ENCODE data around the gene CCT7. TPM values are rescaled to one million over a fixed set of nuclear protein-coding genes. Genes with fewer than 3 reads are reported as not detected.

Gene CCT7
- total and polyA plus RNA-seq, 5 experiments from 2014 or later = 206 to 306 (median 294) TPM

GRCh38 chr2:73212098-73212447 lies 22.0 kb upstream of the CCT7 start:
- POLR2A ChIA-PET = interaction anchor here (1.2 to 2.5 kb wide), 4 partner anchors 18 to 35 kb away, joined by 3 to 29 read pairs (median 8); partner anchors contain the start of genes CCT7 and PRADC1
- Mint-ChIP-seq H3K4me3 (no peak overlapping the region), H3K27me3 (peaks cover 5 to 13% (median 10%) of the 10 kb centered on the region in 5 donors), H3K4me1 (peaks cover 14 to 36% (median 32%) of the 10 kb centered on the region in 4 donors), H3K9me3 (no peaks in the 10 kb centered on the region), H3K27ac (peak overlapping the region in 1 of 10 donors; percentile 29), H3K36me3 (no peaks in the 10 kb centered on the region)
- DNase-seq (no peak), ATAC-seq (no peak)

- peak; percentile 52 to 79 (median 68) for DNase-seq
- Mint-ChIP-seq H3K9me3 (no peaks in the 10 kb centered on the region), H3K4me1 (peaks cover 14 to 39% (median 32%) of the 10 kb centered on the region in 4 donors), H3K4me3 (peak overlapping the region in 9 of 10 donors; percentile 44 to 88 (median 58)), H3K36me3 (no peaks in the 10 kb centered on the region), H3K27ac (peak overlapping the region in 9 of 10 donors; percentile 13 to 98 (median 68)), H3K27me3 (peaks cover 5 to 12% (median 7%) of the 10 kb centered on the region in 5 donors)
- peak; percentile 66 to 71 for ATAC-seq
- POLR2A ChIA-PET = interaction anchor here (0.7 to 2.5 kb wide), 5 partner anchors 18 to 173 kb away, joined by 3 to 29 read pairs (median 5); partner anchors contain the start of genes ALMS1, CCT7 and PRADC1
Observed at GRCh38 chr2:73212448-73213176, 21.5 kb upstream of the CCT7 start.

- POLR2A ChIA-PET = interaction anchor here (0.9 to 2.5 kb wide), 4 partner anchors 15 to 76 kb away, joined by 3 to 11 read pairs (median 6); partner anchors contain the start of genes CCT7 and PRADC1
- H3K27ac Mint-ChIP-seq = peak within 1 kb of the TSS; percentile 91 to 98 (median 96)
- peaks cover 0 to 5% (median 0%) of the 10 kb centered on the region in 3 donors for H3K36me3 Mint-ChIP-seq
Observed at GRCh38 chr2:73214120-73215035, 19.7 kb upstream of the CCT7 start, which contains the start of gene SMYD5. SMYD5 (plus strand) TSS chr2:73214245; CDS start chr2:73214267, 22 bp downstream.

GRCh38 chr2:73215254-73215653 lies 18.9 kb upstream of the CCT7 start:
- no peak for ATAC-seq
- peak overlapping the region; percentile 84 to 97 (median 92) for H3K4me3 Mint-ChIP-seq
- H3K27ac Mint-ChIP-seq = peak overlapping the region; percentile 67 to 97 (median 96)
- DNase-seq = no peak
- H3K9me3 Mint-ChIP-seq = no peaks in the 10 kb centered on the region
- H3K36me3 Mint-ChIP-seq = peaks cover 0 to 12% (median 3%) of the 10 kb centered on the region in 3 donors
- peaks cover 15 to 41% (median 32%) of the 10 kb centered on the region in 4 donors for H3K4me1 Mint-ChIP-seq
- POLR2A ChIA-PET = interaction anchor here (0.9 to 1.3 kb wide), 2 partner anchors 14 to 18 kb away, joined by 3 to 10 read pairs; partner anchors contain the start of genes CCT7 and PRADC1
- no peaks in the 10 kb centered on the region for H3K27me3 Mint-ChIP-seq

More at GRCh38 chr2:73214120-73215035, 19.7 kb upstream of the CCT7 start, which contains the start of gene SMYD5:
- DNase-seq = peak; percentile 85 to 94 (median 90)
- Mint-ChIP-seq H3K4me3 (peak within 1 kb of the TSS; percentile 84 to 97 (median 92)), H3K27me3 (peaks cover 0 to 2% (median 0%) of the 10 kb centered on the region in 5 donors), H3K9me3 (no peaks in the 10 kb centered on the region), H3K4me1 (peaks cover 15 to 41% (median 32%) of the 10 kb centered on the region in 4 donors)
- ATAC-seq = peak; percentile 90 to 94

GRCh38 chr2:73217160-73217559 lies 16.9 kb upstream of the CCT7 start:
- Mint-ChIP-seq H3K36me3 (peaks cover 0 to 30% (median 6%) of the 10 kb centered on the region in 3 donors), H3K4me1 (peaks cover 15 to 40% (median 32%) of the 10 kb centered on the region in 4 donors), H3K27me3 (no peaks in the 10 kb centered on the region), H3K4me3 (peak overlapping the region in 1 of 10 donors; percentile 54), H3K27ac (peak overlapping the region in 2 of 10 donors; percentile 33 to 41), H3K9me3 (no peaks in the 10 kb centered on the region)
- ATAC-seq (no peak), DNase-seq (no peak)
- POLR2A ChIA-PET = no interaction called here

- ATAC-seq = no peak
- POLR2A ChIA-PET = interaction anchor here (2.0 kb wide), 1 partner anchor 16 kb away, joined by 11 read pairs; the partner anchor contains the start of genes CCT7 and PRADC1
- H3K27me3 Mint-ChIP-seq = no peaks in the 10 kb centered on the region
- H3K9me3 Mint-ChIP-seq = no peaks in the 10 kb centered on the region
- H3K36me3 Mint-ChIP-seq = peaks cover 0 to 37% (median 6%) of the 10 kb centered on the region in 3 donors
- peak overlapping the region in 1 of 10 donors; percentile 11 for H3K4me3 Mint-ChIP-seq
- peaks cover 15 to 34% (median 29%) of the 10 kb centered on the region in 4 donors for H3K4me1 Mint-ChIP-seq
- no peak for DNase-seq
- peak overlapping the region in 3 of 10 donors; percentile 21 to 65 (median 61) for H3K27ac Mint-ChIP-seq
Observed at GRCh38 chr2:73217826-73218225, 16.3 kb upstream of the CCT7 start.

- Mint-ChIP-seq H3K27me3 (no peaks in the 10 kb centered on the region), H3K4me3 (no peak overlapping the region), H3K9me3 (no peaks in the 10 kb centered on the region), H3K27ac (no peak overlapping the region), H3K4me1 (peaks cover 15 to 30% (median 25%) of the 10 kb centered on the region in 4 donors), H3K36me3 (peaks cover 0 to 42% (median 6%) of the 10 kb centered on the region in 3 donors)
- POLR2A ChIA-PET = interaction anchor here (1.1 to 2.0 kb wide), 2 partner anchors 8 to 16 kb away, joined by 3 to 11 read pairs; partner anchors contain the start of genes CCT7 and PRADC1
- ATAC-seq (no peak), DNase-seq (no peak)
Observed at GRCh38 chr2:73218298-73218697, 15.8 kb upstream of the CCT7 start.

- H3K4me1 Mint-ChIP-seq = peaks cover 0 to 3% (median 0%) of the 10 kb centered on the region in 4 donors
- no peak overlapping the region for H3K4me3 Mint-ChIP-seq
- no peak for DNase-seq
- peaks cover 0 to 56% (median 6%) of the 10 kb centered on the region in 3 donors for H3K36me3 Mint-ChIP-seq
- ATAC-seq = no peak
- POLR2A ChIA-PET = no interaction called here
- no peaks in the 10 kb centered on the region for H3K9me3 Mint-ChIP-seq
- H3K27ac Mint-ChIP-seq = peak overlapping the region in 3 of 10 donors; percentile 19 to 71 (median 51)
- H3K27me3 Mint-ChIP-seq = no peaks in the 10 kb centered on the region
Observed at GRCh38 chr2:73223821-73224220, 10.3 kb upstream of the CCT7 start.

- Mint-ChIP-seq H3K27ac (peak overlapping the region in 5 of 10 donors; percentile 10 to 64 (median 41)), H3K36me3 (peaks cover 0 to 47% (median 3%) of the 10 kb centered on the region in 3 donors), H3K4me3 (no peak overlapping the region), H3K4me1 (peaks cover 0 to 2% (median 0%) of the 10 kb centered on the region in 4 donors), H3K27me3 (no peaks in the 10 kb centered on the region), H3K9me3 (no peaks in the 10 kb centered on the region)
- POLR2A ChIA-PET = no interaction called here
- DNase-seq = no peak
- ATAC-seq = no peak
Observed at GRCh38 chr2:73225513-73226360, 8.4 kb upstream of the CCT7 start.

- POLR2A ChIA-PET = no interaction called here
- ATAC-seq = no peak
Observed at GRCh38 chr2:73227086-73227485, 7.0 kb upstream of the CCT7 start.

GRCh38 chr2:73228631-73229030 lies 5.5 kb upstream of the CCT7 start:
- Mint-ChIP-seq H3K9me3 (no peaks in the 10 kb centered on the region), H3K4me1 (peaks cover 5 to 9% (median 7%) of the 10 kb centered on the region in 4 donors)

More at GRCh38 chr2:73227086-73227485, 7.0 kb upstream of the CCT7 start:
- no peaks in the 10 kb centered on the region for H3K27me3 Mint-ChIP-seq
- no peak for DNase-seq
- peaks cover 0 to 34% (median 0%) of the 10 kb centered on the region in 3 donors for H3K36me3 Mint-ChIP-seq
- peaks cover 0 to 4% (median 0%) of the 10 kb centered on the region in 4 donors for H3K4me1 Mint-ChIP-seq
- no peaks in the 10 kb centered on the region for H3K9me3 Mint-ChIP-seq
- H3K27ac Mint-ChIP-seq = peak overlapping the region in 1 of 10 donors; percentile 14
- H3K4me3 Mint-ChIP-seq = no peak overlapping the region

More at GRCh38 chr2:73228631-73229030, 5.5 kb upstream of the CCT7 start:
- Mint-ChIP-seq H3K36me3 (peaks cover 0 to 18% (median 0%) of the 10 kb centered on the region in 3 donors), H3K4me3 (no peak overlapping the region), H3K27ac (peak overlapping the region in 2 of 10 donors; percentile 7 to 29), H3K27me3 (no peaks in the 10 kb centered on the region)
- DNase-seq (no peak), ATAC-seq (no peak)
- POLR2A ChIA-PET = interaction anchor here (0.9 kb wide), 1 partner anchor 25 kb away, joined by 3 read pairs; no protein-coding TSS in a partner anchor

Data from naive thymus-derived CD8-positive, alpha-beta T cell (primary cell).